ENCODE results near the gene EEF1AKMT3. TPM values are rescaled to one million over a fixed set of nuclear protein-coding genes. Genes with fewer than 3 reads are reported as not detected.

Gene EEF1AKMT3
- total and polyA plus RNA-seq, 9 of the 15 experiments (the other 6 are each of a cell fraction or from before 2014, with no cell fraction given) = 4.1 to 17.2 (median 7.9) TPM

- Histone ChIP-seq H3K4me3 (0 out of 2 replicates have a peak overlapping the region, but pooled peaks have one; percentile 9), H3K27ac (ENCODE audit: extremely low read depth, low read depth, low read length) (peak overlapping the region; percentile 71), H3K4me1 (replicated peaks in 1 of 2; ENCODE audit: control insufficient read depth in 2 of 2, insufficient read depth in 2 of 2, low read length in 2 of 2) (peaks cover 39 to 40% of the 10 kb centered on the region in 2 experiments), H2AFZ (ENCODE audit: low read depth, low read length) (peak overlapping the region; percentile 64), H3K4me2 (ENCODE audit: insufficient read depth, low read length) (peak overlapping the region; percentile 94), H3K27me3 (ENCODE audit: control insufficient read depth in 2 of 2, insufficient read depth in 2 of 2, low read length in 2 of 2) (no peaks in the 10 kb centered on the region), H3K9me1 (ENCODE audit: control insufficient read depth, insufficient read depth, low read length) (no peaks in the 10 kb centered on the region), H3K9ac (ENCODE audit: insufficient read depth in 1 of 2, low read depth in 2 of 2, low read length in 2 of 2) (peak overlapping the region in 1 of 2 experiments; percentile 41; a peak in 1 of 4 replicates), H3K9me3 (replicated peaks; ENCODE audit: control insufficient read depth, insufficient read depth, low read depth, low read length) (no peaks in the 10 kb centered on the region), H3K36me3 (ENCODE audit: control insufficient read depth, insufficient read depth, low read length) (peaks cover 39% of the 10 kb centered on the region), H3K79me2 (ENCODE audit: control insufficient read depth, insufficient read depth, low read length) (peaks cover 47% of the 10 kb centered on the region), H4K20me1 (replicated peaks; ENCODE audit: control insufficient read depth, insufficient read depth, low read length) (no peaks in the 10 kb centered on the region)
- no TSS peak for BruUV-seq (replicated peaks)
- ATAC-seq = no peak
- in situ Hi-C loops (cut with MboI) = no loop called here
- DNase-seq (ENCODE audit: extremely low read depth in 1 of 4, low spot score in 3 of 4) = peak in 1 of 4 experiments; percentile 68
- peak; percentile 67 for FAIRE-seq
- TF ChIP-seq HOXB6 (CRISPR knock-in tag; IDR thresholded peaks at IDR 0.05; ENCODE audit: borderline replicate concordance) = no peak
- TF ChIP-seq SAFB2 (IDR thresholded peaks at IDR 0.05; ENCODE audit: borderline replicate concordance, low read depth, low read length, severe bottlenecking) = no peak
- TF ChIP-seq ZNF316 (IDR thresholded peaks at IDR 0.05) = no peak
- TF ChIP-seq ZNF274 (IDR thresholded peaks at IDR 0.05; ENCODE audit: borderline replicate concordance, low read depth, low read length) = no peak
- TF ChIP-seq ARID1B (IDR thresholded peaks at IDR 0.05) = peak; percentile 27; the same call in 1 of the 2 replicates
- no peak for TF ChIP-seq MLX (CRISPR knock-in tag; conservative IDR thresholded peaks at IDR 0.05)
- TF ChIP-seq GTF2E2 (tag; IDR thresholded peaks at IDR 0.05) = no peak
- TF ChIP-seq ZNF511 (CRISPR knock-in tag; IDR thresholded peaks at IDR 0.05) = no peak
- TF ChIP-seq TCF3 (CRISPR knock-in tag; IDR thresholded peaks at IDR 0.05) = peak; percentile 27
- TF ChIP-seq MBD1 (CRISPR knock-in tag; IDR thresholded peaks at IDR 0.05) = no peak
- peak; percentile 19; the same call in 1 of the 2 replicates for TF ChIP-seq CBFA2T3 (IDR thresholded peaks at IDR 0.05)
- no peak for TF ChIP-seq C11orf30 (IDR thresholded peaks at IDR 0.05; ENCODE audit: low read depth)
- no peak for TF ChIP-seq ZBTB9 (CRISPR knock-in tag; IDR thresholded peaks at IDR 0.05)
- no peak for TF ChIP-seq ZNF583 (CRISPR knock-in tag; IDR thresholded peaks at IDR 0.05)
- TF ChIP-seq LEF1 (IDR thresholded peaks at IDR 0.05) = 0 out of 2 replicates have a peak, but pooled peaks have one; percentile 18
- TF ChIP-seq RBM14 (IDR thresholded peaks at IDR 0.05; ENCODE audit: borderline replicate concordance, insufficient read depth, low read depth, low read length) = no peak
- intact Hi-C loops (cut with micrococcal nuclease) = loop anchor here (2.0 kb wide), 1 partner anchor 19 kb away; the partner anchor contains the start of genes EEF1AKMT3 and METTL1
- WGBS (ENCODE audit: insufficient coverage, low coverage, missing lambda C conversion rate) = 29% methylated on average over 1 of the region's 1 CpG
- ChIA-PET POLR2A (interaction anchor here (0.9 to 1.0 kb wide), 4 partner anchors 8 to 22 kb away, joined by 3 to 5 read pairs (median 3); partner anchors contain the start of genes EEF1AKMT3 and METTL1), CTCF (ENCODE audit: low intra/inter-chr PET ratio) (no interaction called here)
These were observed 18.6 kb upstream of the EEF1AKMT3 start for GRCh38 chr12:57753756-57754337.

Data from K562 (cell line).